Measurements from ENCODE around the gene CRHR2. TPM values are rescaled to one million over a fixed set of nuclear protein-coding genes. Genes with fewer than 3 reads are reported as not detected.

CRHR2 gene
- total RNA-seq = not detected
- polyA plus RNA-seq = under 1 TPM in 1 of 3 donors, not detected in 2; 0.06 TPM
- total RNA-seq = 0 to 0.09 (median 0) reads per million in 6 experiments

- Mint-ChIP-seq H3K27me3 (peaks cover 34 to 77% (median 56%) of the 10 kb centered on the region in 5 donors), H3K27ac (peak within 1 kb of the TSS in 6 of 10 donors; percentile 36 to 77 (median 54)), H3K4me3 (peak within 1 kb of the TSS; percentile 77 to 90 (median 82)), H3K4me1 (peaks cover 8 to 30% (median 13%) of the 10 kb centered on the region in 4 donors), H3K9me3 (no peaks in the 10 kb centered on the region), H3K36me3 (no peaks in the 10 kb centered on the region)
- POLR2A ChIA-PET = interaction anchor here (0.6 to 2.5 kb wide), 5 partner anchors 45 to 734 kb away, joined by 3 to 10 read pairs (median 4); partner anchors contain the start of gene GARS1
- ATAC-seq (peak; percentile 90 to 92), DNase-seq (peak in 9 of 10 donors; percentile 11 to 58 (median 44))
These were observed at the start of gene CRHR2 for GRCh38 chr7:30682212-30683083. Gene CRHR2, minus strand, starts transcription at chr7:30682456. Its CDS starts 176 bp downstream, at chr7:30682280.

- POLR2A ChIA-PET = interaction anchor here (7.7 kb wide), 1 partner anchor 7 kb away, joined by 199 read pairs; no protein-coding TSS in a partner anchor
- DNase-seq (no peak), ATAC-seq (no peak)
- Mint-ChIP-seq H3K27ac (peak overlapping the region in 9 of 10 donors; percentile 9 to 91 (median 53)), H3K4me3 (peak overlapping the region in 5 of 10 donors; percentile 11 to 64 (median 28)), H3K36me3 (no peaks in the 10 kb centered on the region), H3K9me3 (no peaks in the 10 kb centered on the region), H3K4me1 (peaks cover 34 to 84% (median 67%) of the 10 kb centered on the region in 4 donors), H3K27me3 (no peaks in the 10 kb centered on the region)
These were observed 49.3 kb upstream of the CRHR2 start for GRCh38 chr7:30731581-30731980.

GRCh38 chr7:30730996-30731395 is 48.7 kb upstream of the CRHR2 start:
- no peak for DNase-seq
- H3K27me3 Mint-ChIP-seq = no peaks in the 10 kb centered on the region
- H3K9me3 Mint-ChIP-seq = no peaks in the 10 kb centered on the region
- H3K36me3 Mint-ChIP-seq = no peaks in the 10 kb centered on the region
- ATAC-seq = no peak
- peak overlapping the region in 6 of 10 donors; percentile 9 to 91 (median 59) for H3K27ac Mint-ChIP-seq
- peak overlapping the region in 3 of 10 donors; percentile 28 to 64 (median 47) for H3K4me3 Mint-ChIP-seq
- POLR2A ChIA-PET = interaction anchor here (7.7 kb wide), 1 partner anchor 7 kb away, joined by 199 read pairs; no protein-coding TSS in a partner anchor
- peaks cover 37 to 90% (median 72%) of the 10 kb centered on the region in 4 donors for H3K4me1 Mint-ChIP-seq

DNA sequence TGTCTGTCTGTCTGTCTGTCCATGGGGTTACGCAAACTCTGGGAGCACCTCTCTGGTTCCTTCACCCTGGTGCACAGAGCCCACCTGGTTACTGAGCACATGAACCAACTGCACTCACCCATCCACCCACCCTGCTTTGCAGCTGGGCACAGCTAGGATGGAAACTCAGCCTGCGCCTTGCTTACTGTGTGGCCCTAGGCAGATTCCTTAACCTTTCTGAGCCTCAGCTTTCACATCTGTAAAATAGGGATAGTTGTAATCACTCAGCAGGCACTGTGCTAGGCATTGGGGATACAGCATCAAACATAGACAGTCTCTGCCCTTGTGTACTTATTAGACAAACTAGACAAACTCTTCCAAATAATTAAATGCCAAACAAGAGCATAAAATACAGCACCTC is 47.8 kb upstream of the CRHR2 start:
- peak overlapping the region in 1 of 10 donors; percentile 20 for H3K4me3 Mint-ChIP-seq
- H3K36me3 Mint-ChIP-seq = no peaks in the 10 kb centered on the region
- no peaks in the 10 kb centered on the region for H3K9me3 Mint-ChIP-seq
- peak overlapping the region in 6 of 10 donors; percentile 15 to 88 (median 62) for H3K27ac Mint-ChIP-seq
- H3K27me3 Mint-ChIP-seq = no peaks in the 10 kb centered on the region
- DNase-seq (no peak), ATAC-seq (no peak)
- POLR2A ChIA-PET = interaction anchor here (7.7 kb wide), 1 partner anchor 8 kb away, joined by 199 read pairs; no protein-coding TSS in a partner anchor
- peaks cover 42 to 95% (median 78%) of the 10 kb centered on the region in 4 donors for H3K4me1 Mint-ChIP-seq

GRCh38 chr7:30729642-30730041 is 47.4 kb upstream of the CRHR2 start:
- ATAC-seq (no peak), DNase-seq (no peak)
- POLR2A ChIA-PET = interaction anchor here (7.7 kb wide), 1 partner anchor 9 kb away, joined by 199 read pairs; no protein-coding TSS in a partner anchor
- Mint-ChIP-seq H3K4me3 (peak overlapping the region in 1 of 10 donors; percentile 88), H3K27me3 (no peaks in the 10 kb centered on the region), H3K4me1 (peaks cover 44 to 95% (median 77%) of the 10 kb centered on the region in 4 donors), H3K36me3 (peaks cover 0 to 2% (median 0%) of the 10 kb centered on the region in 3 donors), H3K9me3 (no peaks in the 10 kb centered on the region), H3K27ac (peak overlapping the region in 7 of 10 donors; percentile 15 to 96 (median 59))

DNA sequence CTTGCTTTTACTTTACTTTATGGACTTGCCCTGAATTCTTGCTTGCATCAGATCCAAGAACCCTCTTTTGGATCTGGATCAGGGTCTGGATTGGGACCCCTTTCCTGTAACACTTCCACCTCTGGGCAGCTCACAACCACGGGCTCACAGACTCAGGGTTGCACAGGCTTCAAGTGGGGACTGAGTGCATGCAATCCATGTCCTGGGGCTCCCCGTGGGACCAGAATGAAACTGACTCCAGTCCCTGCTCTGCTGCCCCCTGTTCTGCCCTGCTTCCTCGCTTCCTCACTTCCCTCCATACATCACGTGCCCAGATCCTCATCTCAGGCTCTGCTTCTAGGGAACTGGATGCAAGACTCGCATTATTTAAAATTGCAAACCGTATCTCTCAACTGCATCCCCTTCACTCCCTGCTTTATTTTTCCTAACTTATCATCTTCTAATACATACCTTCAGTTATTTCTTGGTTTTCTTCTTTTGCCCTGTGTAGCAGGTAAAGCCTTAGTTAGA is 46.4 kb upstream of the CRHR2 start:
- Mint-ChIP-seq H3K27me3 (no peaks in the 10 kb centered on the region), H3K4me3 (peak overlapping the region in 8 of 10 donors; percentile 13 to 90 (median 88)), H3K27ac (peak overlapping the region; percentile 67 to 96 (median 94)), H3K36me3 (peaks cover 0 to 2% (median 0%) of the 10 kb centered on the region in 3 donors), H3K4me1 (peaks cover 46 to 86% (median 73%) of the 10 kb centered on the region in 4 donors), H3K9me3 (no peaks in the 10 kb centered on the region)
- ATAC-seq (no peak), DNase-seq (no peak)
- POLR2A ChIA-PET = interaction anchor here (7.7 kb wide), 1 partner anchor 10 kb away, joined by 199 read pairs; no protein-coding TSS in a partner anchor

DNA sequence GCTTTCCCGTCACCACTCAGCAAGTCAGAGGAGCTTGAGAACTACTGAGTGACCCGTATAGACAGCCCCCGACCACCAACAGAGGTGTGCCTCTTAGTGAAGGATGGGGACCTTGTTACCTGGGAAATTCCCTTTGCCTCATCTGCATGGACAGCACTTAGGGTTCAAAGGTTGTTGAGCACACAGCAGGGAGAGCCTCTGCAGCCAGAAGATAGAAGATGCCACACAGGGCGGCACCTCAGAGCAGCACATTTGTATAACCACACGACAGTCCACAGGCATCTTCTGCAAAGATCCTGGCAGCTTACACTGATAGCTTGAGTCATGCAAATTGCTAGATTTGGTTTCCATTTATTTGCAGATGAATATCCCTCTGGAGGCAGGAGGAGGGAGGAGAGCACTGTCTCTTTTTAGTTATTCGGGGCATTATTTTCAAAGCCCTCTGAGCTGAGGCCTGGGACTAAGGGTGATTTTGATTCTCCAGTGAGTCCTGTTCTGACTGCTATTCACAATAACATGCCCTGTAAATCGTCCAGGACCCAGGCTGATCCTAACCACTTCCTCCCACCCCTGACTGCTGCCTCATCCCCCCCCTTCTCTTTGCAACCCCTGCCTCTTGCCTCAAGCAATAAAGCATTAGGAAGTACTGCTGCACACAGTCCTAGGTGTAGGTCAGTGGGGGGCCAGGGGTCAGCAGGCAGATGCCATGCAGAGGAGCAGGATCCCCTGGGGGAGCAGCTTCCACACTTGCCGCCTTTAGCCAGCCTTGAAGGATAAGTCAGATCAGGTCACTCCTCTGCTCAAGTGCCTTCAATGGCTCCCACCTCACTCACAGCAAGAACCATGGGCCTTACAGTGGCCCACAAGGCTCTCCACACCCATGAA is 45.0 kb upstream of the CRHR2 start:
- Mint-ChIP-seq H3K36me3 (peaks cover 0 to 2% (median 0%) of the 10 kb centered on the region in 3 donors), H3K27me3 (no peaks in the 10 kb centered on the region), H3K9me3 (no peaks in the 10 kb centered on the region), H3K4me3 (peak overlapping the region; percentile 83 to 91 (median 89)), H3K4me1 (peaks cover 46 to 87% (median 70%) of the 10 kb centered on the region in 4 donors), H3K27ac (peak overlapping the region; percentile 80 to 96 (median 94))
- ATAC-seq = peak; percentile 93
- peak; percentile 22 to 84 (median 59) for DNase-seq
- POLR2A ChIA-PET = interaction anchor here (0.6 to 7.7 kb wide), 8 partner anchors 11 to 1771 kb away, joined by 3 to 199 read pairs (median 4); partner anchors contain the start of gene CRHR2

DNA sequence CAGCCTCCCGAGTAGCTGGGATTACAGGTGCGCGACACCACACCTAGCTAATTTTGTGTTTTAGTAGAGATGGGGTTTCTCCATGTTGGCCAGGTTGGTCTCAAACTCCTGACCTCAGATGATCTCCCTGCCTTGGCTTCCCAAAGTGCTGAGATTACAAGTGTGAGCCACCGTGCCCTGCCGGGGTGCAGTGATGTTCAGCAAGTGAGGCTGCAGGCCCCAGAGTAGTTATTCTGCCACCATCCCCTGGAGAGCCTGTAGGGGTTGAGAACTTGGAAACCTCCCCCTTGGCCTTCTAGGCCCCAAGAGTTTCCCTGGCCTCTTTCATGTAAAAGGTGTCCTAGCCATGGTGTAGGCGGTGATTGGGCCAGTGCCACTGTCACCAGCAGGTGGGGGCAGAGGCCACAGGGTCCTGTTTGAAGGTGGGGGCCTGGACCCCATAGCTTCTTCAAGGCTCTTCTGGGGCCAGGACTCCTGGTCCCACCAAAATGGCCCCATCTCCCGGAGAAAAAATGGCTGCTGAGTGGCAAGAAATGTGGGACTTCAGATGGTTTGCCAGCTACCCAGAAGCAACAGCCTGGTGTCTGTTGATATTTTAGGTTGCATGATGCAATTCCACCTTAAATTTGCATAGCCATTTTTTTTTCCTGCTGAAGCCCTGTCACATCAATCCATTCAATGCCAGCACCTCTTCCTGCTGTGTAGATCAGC is 44.2 kb upstream of the CRHR2 start:
- H3K27me3 Mint-ChIP-seq = no peaks in the 10 kb centered on the region
- peak in 7 of 10 donors; percentile 12 to 69 (median 42) for DNase-seq
- H3K4me3 Mint-ChIP-seq = peak overlapping the region; percentile 83 to 91 (median 89)
- peaks cover 0 to 4% (median 0%) of the 10 kb centered on the region in 3 donors for H3K36me3 Mint-ChIP-seq
- H3K4me1 Mint-ChIP-seq = peaks cover 43 to 79% (median 62%) of the 10 kb centered on the region in 4 donors
- peak overlapping the region; percentile 80 to 96 (median 94) for H3K27ac Mint-ChIP-seq
- POLR2A ChIA-PET = interaction anchor here (0.7 to 7.7 kb wide), 6 partner anchors 12 to 1765 kb away, joined by 3 to 199 read pairs (median 6); partner anchors contain the start of gene CRHR2
- no peaks in the 10 kb centered on the region for H3K9me3 Mint-ChIP-seq
- ATAC-seq = peak; percentile 34 to 39

GRCh38 chr7:30723776-30724175 is 41.5 kb upstream of the CRHR2 start:
- ATAC-seq = no peak
- POLR2A ChIA-PET = interaction anchor here (7.7 kb wide), 1 partner anchor 15 kb away, joined by 199 read pairs; no protein-coding TSS in a partner anchor
- Mint-ChIP-seq H3K27me3 (no peaks in the 10 kb centered on the region), H3K36me3 (peaks cover 16 to 23% (median 20%) of the 10 kb centered on the region in 3 donors), H3K4me1 (peaks cover 30 to 55% (median 41%) of the 10 kb centered on the region in 4 donors), H3K4me3 (no peak overlapping the region), H3K9me3 (peaks cover 0 to 20% (median 11%) of the 10 kb centered on the region in 9 donors), H3K27ac (no peak overlapping the region)
- DNase-seq = no peak

DNA sequence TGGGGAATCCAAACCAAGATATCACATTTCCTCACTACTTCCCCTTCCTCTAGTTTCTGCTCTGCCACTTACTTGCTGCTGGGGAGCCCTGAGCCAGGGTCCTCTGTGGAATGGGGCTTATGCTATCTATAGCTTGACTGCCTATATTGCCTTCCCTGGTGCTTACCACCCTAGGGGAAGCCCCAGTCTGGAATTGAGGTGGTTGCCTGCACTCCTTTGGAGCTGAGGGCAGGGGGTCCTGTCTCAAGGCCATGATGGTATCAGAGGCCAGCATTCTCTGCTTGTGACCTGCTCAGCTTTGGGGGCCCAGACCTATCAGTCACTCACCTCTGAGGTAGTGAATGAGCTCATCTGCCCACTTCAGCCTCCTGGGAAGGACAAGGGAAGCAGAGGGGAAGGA is 40.4 kb upstream of the CRHR2 start:
- no peak for DNase-seq
- H3K27ac Mint-ChIP-seq = peak overlapping the region in 2 of 10 donors; percentile 57 to 65
- peaks cover 23 to 44% (median 30%) of the 10 kb centered on the region in 4 donors for H3K4me1 Mint-ChIP-seq
- H3K9me3 Mint-ChIP-seq = peaks cover 0 to 31% (median 21%) of the 10 kb centered on the region in 9 donors
- POLR2A ChIA-PET = no interaction called here
- H3K4me3 Mint-ChIP-seq = no peak overlapping the region
- no peak for ATAC-seq
- H3K36me3 Mint-ChIP-seq = peaks cover 27 to 34% (median 31%) of the 10 kb centered on the region in 3 donors
- no peaks in the 10 kb centered on the region for H3K27me3 Mint-ChIP-seq

DNA sequence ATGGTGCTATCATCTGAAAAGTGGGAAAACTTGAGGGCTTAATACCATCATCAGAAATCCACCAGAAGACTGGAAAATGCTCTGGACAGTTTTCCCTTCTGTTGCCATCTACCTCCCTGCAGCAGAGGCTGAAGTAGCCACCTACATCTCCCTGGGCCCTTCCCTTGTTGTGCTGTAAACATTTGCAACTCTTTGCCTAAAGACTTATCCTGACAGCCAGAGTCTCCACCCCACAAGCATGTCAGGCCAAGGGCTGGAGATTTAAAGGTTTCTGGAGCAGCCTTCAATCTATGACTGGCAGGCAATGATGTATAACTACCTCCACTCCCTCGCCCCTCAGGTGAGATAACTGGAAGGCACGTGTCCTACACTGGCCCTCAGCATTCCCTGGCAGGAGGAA is 39.9 kb upstream of the CRHR2 start:
- Mint-ChIP-seq H3K4me1 (peaks cover 21 to 39% (median 25%) of the 10 kb centered on the region in 4 donors), H3K27ac (peak overlapping the region in 1 of 10 donors; percentile 41), H3K36me3 (peaks cover 30 to 38% (median 34%) of the 10 kb centered on the region in 3 donors), H3K4me3 (no peak overlapping the region), H3K9me3 (peaks cover 0 to 34% (median 24%) of the 10 kb centered on the region in 9 donors), H3K27me3 (no peaks in the 10 kb centered on the region)
- DNase-seq (no peak), ATAC-seq (no peak)
- POLR2A ChIA-PET = no interaction called here

Measured in naive thymus-derived CD8-positive, alpha-beta T cell (primary cell).